Caco-2 (cell line): ENCODE data around the gene POU3F3. TPM values are rescaled to one million over a fixed set of nuclear protein-coding genes. Genes with fewer than 3 reads are reported as not detected.

ENCODE experiments used
- BruUV-seq: library from RNA; stranded (reverse); fragments of 400-500 nt; replicated peaks from 2 replicates; lab custom pipeline; 2021; lab: Mats Ljungman, UMichigan
- CTCF ChIA-PET: fragments of 300-600 bp; sonication (Branson Sonifier 250); formaldehyde crosslinking; loops from one replicate; lab custom pipeline; 2022; ENCODE audit warnings: antibody characterized with exemption; lab: Charles Lee
- POLR2A ChIA-PET: fragments of 300-600 bp; sonication (Branson Sonifier 250); formaldehyde crosslinking; loops from one replicate; lab custom pipeline; 2022; ENCODE audit warnings: antibody characterized with exemption; lab: Charles Lee
- DNase-seq, 2 experiments: peaks; one replicate each; pipeline versions ENCODE4 v3.0.0 to v3.0.0-alpha.2; 2020 to 2022
- H3K27me3 ChIP-seq: replicated peaks from 2 replicates; pipeline ENCODE4 v1.6.0; 2011; ENCODE audit warnings: low read length; ENCODE audit not compliant: control insufficient read depth, insufficient read depth
- H3K36me3 ChIP-seq: 2 replicates; pipeline ENCODE4 v1.5.1; 2011; ENCODE audit warnings: low read length; ENCODE audit not compliant: control insufficient read depth, insufficient read depth
- H3K4me1 ChIP-seq: fragments of 250-450 bp; sonication (Bioruptor Pico); 2 replicates; pipeline ENCODE4 v1.5.1; 2020; ENCODE audit warnings: mild to moderate bottlenecking
- H3K4me3 ChIP-seq: 2 replicates; pipeline ENCODE4 v1.5.1; 2011; ENCODE audit warnings: low read depth, mild to moderate bottlenecking, control low read depth, low read length
- H3K9me3 ChIP-seq: fragments of 250-450 bp; sonication (Bioruptor Pico); 2 replicates; pipeline ENCODE4 v1.5.1; 2020; ENCODE audit warnings: mild to moderate bottlenecking, moderate library complexity
- H3K27ac Mint-ChIP-seq: one replicate; pipeline ENCODE4 v1.8.0; 2022; ENCODE audit warnings: mixed read lengths; ENCODE audit not compliant: unreplicated experiment
- H3K27me3 Mint-ChIP-seq: one replicate; pipeline ENCODE4 v1.8.0; 2022; ENCODE audit warnings: mixed read lengths; ENCODE audit not compliant: insufficient read depth, unreplicated experiment
- H3K36me3 Mint-ChIP-seq: one replicate; pipeline ENCODE4 v1.8.0; 2022; ENCODE audit warnings: mild to moderate bottlenecking, mixed read lengths; ENCODE audit not compliant: insufficient read depth, unreplicated experiment
- H3K4me1 Mint-ChIP-seq: one replicate; pipeline ENCODE4 v1.8.0; 2022; ENCODE audit warnings: low read depth, mixed read lengths; ENCODE audit not compliant: unreplicated experiment
- H3K4me3 Mint-ChIP-seq: one replicate; pipeline ENCODE4 v1.8.0; 2022; ENCODE audit warnings: mild to moderate bottlenecking, moderate library complexity, mixed read lengths; ENCODE audit not compliant: unreplicated experiment
- H3K9me3 Mint-ChIP-seq: one replicate; pipeline ENCODE4 v1.8.0; 2022; ENCODE audit warnings: mixed read lengths; ENCODE audit not compliant: unreplicated experiment
- CTCF ChIP-seq, 2 experiments: fragments of 200-600 bp in 1 of 2; IDR thresholded peaks; 1 replicate in 1 of 2; 2 replicates in 1 of 2; pipeline versions ENCODE4 v1.5.1 to v1.8.0; 2011 to 2022; ENCODE audit warnings: antibody characterized with exemption in 1 of 2, control low read depth in 1 of 2, inconsistent platforms in 1 of 2, low read depth in 1 of 2, low read length in 1 of 2, mild to moderate bottlenecking in 1 of 2, moderate library complexity in 1 of 2; ENCODE audit not compliant: insufficient read depth in 1 of 2, severe bottlenecking in 1 of 2, unreplicated experiment in 1 of 2
- intact Hi-C: fragments of 100-400 bp; cut with micrococcal nuclease; formaldehyde crosslinking; loops from one replicate; pipeline ENCODE4 v1.10.0; 2022; ENCODE audit not compliant: unreplicated experiment
- total RNA-seq: library from RNA; stranded (reverse); gene quantifications from 2 replicates; pipeline ENCODE4 v1.2.3, GENCODE V29; 2022

The POU3F3 gene
- total RNA-seq, 1 experiment from 2014 or later, result not detected

- no peak for TF ChIP-seq CTCF (IDR thresholded peaks at IDR 0.05; ENCODE audit: insufficient read depth in 1 of 2, low read depth in 1 of 2, low read length in 1 of 2, severe bottlenecking in 1 of 2, unreplicated experiment in 1 of 2)
- H3K27me3 Mint-ChIP-seq, result peaks cover 22% of the 10 kb centered on the region
- H3K4me1 Mint-ChIP-seq, result no peaks in the 10 kb centered on the region
- H3K9me3 Mint-ChIP-seq, result no peaks in the 10 kb centered on the region
- no TSS peak for BruUV-seq
- no peak overlapping the region for H3K4me3 Mint-ChIP-seq
- Histone ChIP-seq H3K27me3 (peaks cover 2% of the 10 kb centered on the region), H3K9me3 (no peaks in the 10 kb centered on the region), H3K36me3 (no peaks in the 10 kb centered on the region), H3K4me3 (no peak overlapping the region), H3K4me1 (peaks cover 4% of the 10 kb centered on the region)
- H3K27ac Mint-ChIP-seq, result no peak overlapping the region
- DNase-seq, result no peak
- H3K36me3 Mint-ChIP-seq, result no peaks in the 10 kb centered on the region
- intact Hi-C loops, result loop anchor here (10.0 kb wide), 1 partner anchor 460 kb away; no protein-coding TSS in a partner anchor
- ChIA-PET POLR2A (no interaction called here), CTCF (no interaction called here)
Measured at GRCh38 chr2:104875262-104875661, 21.3 kb downstream of the POU3F3 start.

GRCh38 chr2:104876606-104877570, 23.0 kb downstream of the POU3F3 start:
- no peaks in the 10 kb centered on the region; the same call in 1 of the 2 replicates for H3K27me3 ChIP-seq
- DNase-seq, result no peak
- no peaks in the 10 kb centered on the region for H3K36me3 Mint-ChIP-seq
- ChIA-PET POLR2A (no interaction called here), CTCF (no interaction called here)
- no peak overlapping the region for H3K4me3 Mint-ChIP-seq
- no TSS peak for BruUV-seq
- H3K4me1 Mint-ChIP-seq, result no peaks in the 10 kb centered on the region
- H3K4me3 ChIP-seq, result no peak overlapping the region
- no peaks in the 10 kb centered on the region for H3K9me3 ChIP-seq
- H3K4me1 ChIP-seq, result peaks cover 4% of the 10 kb centered on the region
- no peaks in the 10 kb centered on the region for H3K9me3 Mint-ChIP-seq
- no peaks in the 10 kb centered on the region for H3K36me3 ChIP-seq
- no peak for TF ChIP-seq CTCF (IDR thresholded peaks at IDR 0.05; ENCODE audit: insufficient read depth in 1 of 2, low read depth in 1 of 2, low read length in 1 of 2, severe bottlenecking in 1 of 2, unreplicated experiment in 1 of 2)
- no peak overlapping the region for H3K27ac Mint-ChIP-seq
- peaks cover 25% of the 10 kb centered on the region for H3K27me3 Mint-ChIP-seq
- intact Hi-C loops, result loop anchor here (10.0 kb wide), 1 partner anchor 462 kb away; no protein-coding TSS in a partner anchor

GRCh38 chr2:104878863-104879512, 25.1 kb downstream of the POU3F3 start:
- Histone ChIP-seq H3K27me3 (no peaks in the 10 kb centered on the region; the same call in 1 of the 2 replicates), H3K9me3 (no peaks in the 10 kb centered on the region), H3K4me3 (no peak overlapping the region), H3K4me1 (no peaks in the 10 kb centered on the region), H3K36me3 (no peaks in the 10 kb centered on the region)
- H3K4me3 Mint-ChIP-seq, result no peak overlapping the region
- H3K9me3 Mint-ChIP-seq, result no peaks in the 10 kb centered on the region
- no peak for DNase-seq
- ChIA-PET POLR2A (no interaction called here), CTCF (no interaction called here)
- H3K27ac Mint-ChIP-seq, result no peak overlapping the region
- no TSS peak for BruUV-seq
- H3K4me1 Mint-ChIP-seq, result no peaks in the 10 kb centered on the region
- TF ChIP-seq CTCF (IDR thresholded peaks at IDR 0.05; ENCODE audit: insufficient read depth in 1 of 2, low read depth in 1 of 2, low read length in 1 of 2, severe bottlenecking in 1 of 2, unreplicated experiment in 1 of 2), result no peak
- intact Hi-C loops, result loop anchor here (10.0 kb wide), 1 partner anchor 464 kb away; no protein-coding TSS in a partner anchor
- H3K36me3 Mint-ChIP-seq, result no peaks in the 10 kb centered on the region
- peaks cover 25% of the 10 kb centered on the region for H3K27me3 Mint-ChIP-seq
